DND-41 (cell line): Measurements from ENCODE around the gene PMF1.

Experiments used
- EZH2 ChIP-seq: IDR thresholded peaks from 3 replicates; pipeline ENCODE4 v1.6.1; 2012; ENCODE audit warnings: borderline replicate concordance, low read depth, mild to moderate bottlenecking, moderate library complexity, low read length, inconsistent platforms; ENCODE audit not compliant: severe bottlenecking
- TF ChIP-seq, protein P1 (sequence below): IDR thresholded peaks from 2 replicates; pipeline ENCODE4 v1.5.1; 2012; ENCODE audit warnings: borderline replicate concordance, low read length, moderate library complexity, mild to moderate bottlenecking; ENCODE audit not compliant: poor library complexity, severe bottlenecking; ENCODE audit errors: extremely low read depth

DNA sequence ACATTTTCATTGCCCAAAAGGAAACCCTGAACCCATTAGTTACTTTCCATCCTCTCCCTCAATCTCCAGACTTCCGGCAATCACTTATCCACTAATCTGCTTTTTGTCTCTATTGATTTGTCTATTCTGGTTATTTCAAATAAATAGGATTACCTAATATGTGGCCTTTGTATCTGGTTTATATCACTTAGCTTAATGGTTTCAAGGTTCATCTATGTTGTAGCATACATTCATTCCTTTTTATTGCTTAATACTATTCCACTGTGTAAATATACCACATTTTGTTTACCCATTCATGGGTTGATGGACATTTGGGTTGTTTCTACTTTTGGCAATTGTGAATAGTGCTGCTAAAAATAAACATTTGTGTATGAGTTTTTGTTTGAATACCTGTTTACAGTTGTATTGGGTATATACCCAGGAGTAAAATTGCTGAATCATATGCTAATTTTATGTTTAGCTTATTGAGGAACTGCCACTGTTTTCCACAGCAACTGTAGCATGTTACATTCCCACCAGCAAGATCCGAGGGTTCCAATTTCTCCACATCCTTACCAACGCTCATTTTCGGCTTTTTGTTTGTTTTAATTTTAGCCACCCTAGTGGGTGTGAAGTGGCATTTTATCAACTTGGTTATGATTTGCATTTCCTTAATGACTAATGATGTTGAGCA, 21.4 kb upstream of the PMF1 start:
- TF ChIP-seq, protein P1, sequence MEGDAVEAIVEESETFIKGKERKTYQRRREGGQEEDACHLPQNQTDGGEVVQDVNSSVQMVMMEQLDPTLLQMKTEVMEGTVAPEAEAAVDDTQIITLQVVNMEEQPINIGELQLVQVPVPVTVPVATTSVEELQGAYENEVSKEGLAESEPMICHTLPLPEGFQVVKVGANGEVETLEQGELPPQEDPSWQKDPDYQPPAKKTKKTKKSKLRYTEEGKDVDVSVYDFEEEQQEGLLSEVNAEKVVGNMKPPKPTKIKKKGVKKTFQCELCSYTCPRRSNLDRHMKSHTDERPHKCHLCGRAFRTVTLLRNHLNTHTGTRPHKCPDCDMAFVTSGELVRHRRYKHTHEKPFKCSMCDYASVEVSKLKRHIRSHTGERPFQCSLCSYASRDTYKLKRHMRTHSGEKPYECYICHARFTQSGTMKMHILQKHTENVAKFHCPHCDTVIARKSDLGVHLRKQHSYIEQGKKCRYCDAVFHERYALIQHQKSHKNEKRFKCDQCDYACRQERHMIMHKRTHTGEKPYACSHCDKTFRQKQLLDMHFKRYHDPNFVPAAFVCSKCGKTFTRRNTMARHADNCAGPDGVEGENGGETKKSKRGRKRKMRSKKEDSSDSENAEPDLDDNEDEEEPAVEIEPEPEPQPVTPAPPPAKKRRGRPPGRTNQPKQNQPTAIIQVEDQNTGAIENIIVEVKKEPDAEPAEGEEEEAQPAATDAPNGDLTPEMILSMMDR = no peak
- TF ChIP-seq EZH2 = no peak
